Inflammatory macrophage (primary cell): ENCODE results near the gene A4GNT.
"Not testable (repeated sequence)": the region's sequence is repeated elsewhere in the genome, so short reads cannot be mapped to it uniquely, and the experiment has no call there.

Experiments
- DNase-seq, 2 donors: peaks; one replicate each; pipeline ENCODE4 v3.0.0-alpha.2; 2020 to 2022
- total RNA-seq, 18 experiments: gene quantifications; one replicate each; lab custom pipeline; 2026; ENCODE audit warnings: mixed read lengths in 6 of 18, inconsistent platforms in 2 of 18; lab: John Stamatoyannopoulos, UW

A4GNT gene
- total RNA-seq, result 0 to 0.85 (median 0.31) reads per million in 18 experiments

GRCh38 chr3:138132239-138132638, at the start of gene A4GNT:
A4GNT (minus strand) TSS chr3:138132390; CDS start chr3:138131256, 1,134 bp downstream.
- no peak for DNase-seq

GRCh38 chr3:138180375-138181029, 48.3 kb upstream of the A4GNT start:
- DNase-seq, result peak; percentile 21 to 32

DNA sequence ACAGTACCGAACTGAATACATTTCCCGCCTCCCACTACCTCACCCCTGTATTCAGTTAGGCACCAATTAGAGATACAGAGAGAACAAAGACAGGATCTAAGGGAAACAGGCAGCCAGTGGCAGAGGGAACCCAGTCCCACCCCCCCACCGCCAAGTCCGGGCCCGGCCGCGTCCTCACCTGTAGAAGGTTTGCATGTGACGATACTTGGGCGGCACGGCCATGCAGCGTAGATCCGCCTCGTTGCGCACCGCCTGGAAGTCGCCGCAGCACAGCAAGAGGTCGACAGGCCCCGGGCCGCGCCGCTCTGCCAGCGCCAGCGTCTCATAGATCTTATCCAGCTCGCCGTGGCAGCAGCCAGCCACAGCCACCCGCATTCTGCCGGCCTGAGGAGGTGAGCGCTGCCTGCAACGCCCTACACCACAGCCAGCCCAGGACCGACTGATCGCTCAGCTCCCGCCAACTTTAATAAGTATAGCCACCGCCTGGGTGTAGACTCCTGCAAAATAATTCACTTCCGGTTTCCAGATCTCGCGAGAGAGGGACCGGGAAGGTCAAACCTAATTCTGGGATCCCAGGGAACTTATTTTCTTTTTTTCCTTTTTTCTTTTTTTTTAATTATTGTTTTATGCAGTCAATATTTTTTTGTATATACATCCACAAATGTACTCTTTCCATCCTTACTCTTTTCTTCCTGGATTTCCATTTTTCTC, 42.4 kb upstream of the A4GNT start, which contains the start of gene DBR1:
Gene DBR1 (minus strand): TSS at position 501 of the 711 bp plus-strand sequence. CDS start 126 bp downstream, at position 375.
- DNase-seq, result peak; percentile 85 to 89

DNA sequence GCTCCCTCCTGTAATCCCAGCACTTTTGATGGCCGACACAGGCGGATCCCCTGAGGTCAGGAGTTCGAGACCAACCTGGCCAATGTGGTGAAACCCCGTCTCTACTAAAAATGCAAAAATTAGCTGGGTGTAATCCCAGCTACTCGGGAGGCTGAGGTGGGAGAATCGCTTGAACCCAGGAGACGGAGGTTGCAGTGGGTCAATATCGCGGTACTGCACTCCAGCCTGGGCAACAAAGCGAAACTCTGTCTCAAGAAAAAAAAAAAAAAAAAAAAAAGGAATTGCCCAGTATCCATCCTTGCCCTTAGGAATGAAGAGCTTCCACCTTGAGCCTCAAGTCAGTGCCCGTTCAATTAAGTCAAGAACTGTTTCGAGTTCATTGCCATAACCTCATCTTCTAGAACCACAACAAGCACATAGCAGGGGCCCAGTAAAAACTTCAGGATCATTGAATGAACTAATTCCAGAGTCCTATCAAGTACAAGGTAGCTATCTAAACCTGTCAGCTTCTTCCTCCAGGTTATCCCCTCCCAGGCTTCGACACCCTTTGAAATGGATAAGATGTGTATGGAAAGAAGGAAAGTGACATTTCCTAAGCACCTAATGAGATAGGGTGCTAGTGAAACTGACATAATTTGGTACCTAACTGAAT, 41.7 kb upstream of the A4GNT start:
- DNase-seq, result no peak

DNA sequence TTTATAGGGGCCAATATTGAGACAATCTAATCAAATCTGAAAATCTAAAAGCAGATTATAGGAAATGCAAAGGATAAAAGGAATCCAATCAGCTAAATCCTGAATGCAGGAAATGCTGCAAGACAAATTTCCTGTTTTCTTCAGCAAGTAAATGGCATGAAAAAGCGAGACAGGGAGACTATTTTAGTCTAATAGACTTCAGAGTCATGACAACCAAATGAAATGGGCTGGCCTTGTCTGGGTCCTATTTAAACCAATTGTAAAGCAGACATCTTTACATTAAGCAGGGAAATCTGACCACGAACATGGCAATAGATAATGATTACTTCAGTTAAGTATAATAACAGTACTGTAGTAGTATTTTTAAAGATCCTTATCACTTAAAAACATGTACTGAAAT, 40.4 kb upstream of the A4GNT start:
- DNase-seq, result no peak

GRCh38 chr3:138165061-138165460, 32.9 kb upstream of the A4GNT start:
- DNase-seq, result no peak

GRCh38 chr3:138157743-138158142, 25.6 kb upstream of the A4GNT start:
- no peak for DNase-seq

DNA sequence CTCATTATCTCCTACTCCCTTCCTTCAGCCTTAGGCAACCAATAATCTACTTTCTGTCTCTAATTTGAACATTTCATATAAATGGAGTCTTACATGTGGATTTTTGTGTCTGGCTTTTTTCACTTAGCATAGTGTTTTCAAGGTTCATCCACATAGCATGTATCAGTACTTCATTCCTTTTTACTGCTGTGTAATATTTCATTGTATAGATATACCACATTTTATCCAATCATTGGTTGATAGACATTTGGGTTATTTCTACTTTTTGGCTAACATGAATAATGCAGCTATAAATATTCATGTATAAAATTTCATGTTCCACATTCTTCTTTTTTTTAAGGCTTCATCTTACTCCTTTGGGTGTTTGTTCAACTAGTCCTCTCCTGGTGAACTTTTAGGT, 22.3 kb upstream of the A4GNT start:
- DNase-seq, result no peak

- DNase-seq, result peak; percentile 35 to 39
Measured at GRCh38 chr3:138148503-138148902, 16.3 kb upstream of the A4GNT start.

DNA sequence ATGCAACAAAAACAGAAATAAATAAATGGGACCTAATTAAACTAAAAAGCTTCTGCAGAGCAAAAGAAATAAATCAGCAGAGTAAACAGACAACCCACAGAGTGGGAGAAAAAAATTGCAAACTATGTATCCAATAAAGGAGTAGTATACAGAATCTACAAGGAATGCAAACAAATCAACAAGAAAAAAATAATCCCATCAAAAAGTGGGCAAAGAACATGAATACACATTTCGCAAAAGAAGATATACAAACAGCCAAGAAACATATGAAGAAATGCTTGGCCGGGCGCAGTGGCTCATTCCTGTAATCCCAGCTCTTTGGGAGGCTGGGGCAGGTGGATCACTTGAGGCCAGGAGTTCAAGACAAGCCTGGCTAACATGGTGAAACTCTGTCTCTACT, 10.0 kb upstream of the A4GNT start:
- not testable (repeated sequence) for DNase-seq

- no peak for DNase-seq
Measured at GRCh38 chr3:138140940-138141339, 8.8 kb upstream of the A4GNT start.

DNA sequence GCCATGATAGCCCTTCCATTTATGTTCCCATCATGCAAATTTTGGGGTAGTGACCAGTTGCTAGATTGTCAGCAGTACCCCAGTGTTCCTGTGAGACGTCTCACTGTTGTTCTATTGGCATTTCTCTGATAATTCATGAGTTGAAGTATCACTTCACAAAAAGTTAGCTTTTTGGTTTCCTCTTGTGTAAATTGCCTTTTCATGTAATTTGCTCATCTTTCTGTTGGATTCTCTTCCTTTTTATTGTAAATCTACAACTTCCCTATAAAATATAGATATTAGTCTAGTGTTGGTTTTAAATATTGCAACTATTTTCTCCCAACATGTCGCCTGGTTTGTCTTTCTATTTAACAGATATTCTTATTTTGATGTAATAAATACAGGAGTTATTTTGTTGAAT, 7.5 kb upstream of the A4GNT start:
- peak in 1 of 2 donors; percentile 78 for DNase-seq

DNA sequence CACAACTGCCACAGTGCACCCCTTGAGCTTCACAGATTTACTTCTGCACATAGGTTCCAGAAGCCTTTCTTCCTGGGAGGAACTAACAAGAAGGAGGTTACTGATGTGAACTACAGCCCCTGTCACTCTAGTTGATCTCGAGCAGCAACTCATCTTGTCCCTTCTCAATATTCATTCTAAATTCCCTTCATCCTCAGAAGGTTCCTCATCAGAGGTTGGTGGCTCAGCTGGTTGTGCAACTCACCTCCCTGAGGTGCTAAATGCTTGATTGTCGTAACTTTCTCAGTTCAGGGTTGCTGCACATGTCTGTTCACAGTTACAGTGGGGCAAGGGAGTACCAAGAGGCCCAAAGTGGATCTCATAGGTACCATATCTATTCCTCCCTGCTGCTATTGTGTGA, 5.7 kb upstream of the A4GNT start:
- peak; percentile 29 to 51 for DNase-seq

DNA sequence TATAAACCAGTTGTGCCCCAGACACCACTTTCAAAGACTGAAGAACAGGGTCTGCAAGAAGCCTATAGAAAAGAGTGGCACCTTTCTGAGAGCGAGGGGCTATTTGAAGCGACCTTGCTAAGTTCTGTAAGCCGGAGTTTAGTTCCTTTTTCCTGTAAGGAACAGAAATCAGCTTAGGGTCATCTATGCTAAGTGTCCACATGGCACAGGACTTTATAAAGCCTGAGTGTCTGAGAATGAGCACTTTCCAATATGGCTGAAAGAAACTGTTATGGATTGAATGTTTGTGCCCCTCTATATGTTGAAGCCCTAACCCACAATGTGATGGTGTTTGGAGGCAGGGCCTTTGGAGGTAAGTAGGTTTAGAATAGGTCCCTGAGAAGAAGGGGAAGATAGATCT, 4.0 kb upstream of the A4GNT start:
- DNase-seq, result peak; percentile 64 to 80

- no peak for DNase-seq
Measured at GRCh38 chr3:138135833-138136194, 3.6 kb upstream of the A4GNT start.

- peak; percentile 56 to 87 for DNase-seq
Measured at GRCh38 chr3:138135146-138135832, 3.1 kb upstream of the A4GNT start.

DNA sequence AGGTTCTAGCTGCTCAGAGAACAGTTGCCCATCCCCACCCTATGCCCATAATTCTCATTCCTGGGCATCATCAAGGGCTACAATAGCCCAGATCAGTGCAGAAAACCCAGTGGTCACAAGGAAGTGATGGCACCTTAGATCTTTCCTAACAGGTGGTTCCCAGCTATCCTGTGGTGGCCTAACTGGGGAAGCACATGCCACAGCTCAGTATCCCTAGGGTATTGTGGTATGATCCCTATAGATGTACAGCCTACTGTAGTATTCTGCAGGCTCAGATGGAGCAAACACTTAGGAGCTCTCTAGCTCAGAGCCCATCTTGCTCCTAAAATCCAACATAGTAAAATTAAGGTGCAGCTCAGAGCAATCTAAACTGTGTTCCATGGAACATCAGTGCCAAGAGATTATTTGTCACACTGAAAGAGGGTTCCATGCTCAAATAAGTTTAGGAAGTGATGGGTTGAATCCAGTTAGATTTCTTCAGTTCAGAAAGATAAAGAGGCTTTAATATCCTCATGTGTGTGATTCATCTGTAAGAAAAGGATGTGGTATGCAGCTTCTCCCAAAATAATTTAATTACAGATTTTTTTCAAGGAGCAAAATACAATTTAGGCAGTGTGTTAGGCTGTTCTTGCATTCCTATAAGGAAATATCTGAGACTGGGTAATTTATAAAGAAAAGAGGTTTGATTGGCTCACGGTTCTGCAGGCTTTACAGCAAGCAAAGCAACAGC, 4.4 kb downstream of the A4GNT start:
- DNase-seq, result no peak

GRCh38 chr3:138125548-138126221, 6.5 kb downstream of the A4GNT start:
- peak; percentile 96 for DNase-seq

DNA sequence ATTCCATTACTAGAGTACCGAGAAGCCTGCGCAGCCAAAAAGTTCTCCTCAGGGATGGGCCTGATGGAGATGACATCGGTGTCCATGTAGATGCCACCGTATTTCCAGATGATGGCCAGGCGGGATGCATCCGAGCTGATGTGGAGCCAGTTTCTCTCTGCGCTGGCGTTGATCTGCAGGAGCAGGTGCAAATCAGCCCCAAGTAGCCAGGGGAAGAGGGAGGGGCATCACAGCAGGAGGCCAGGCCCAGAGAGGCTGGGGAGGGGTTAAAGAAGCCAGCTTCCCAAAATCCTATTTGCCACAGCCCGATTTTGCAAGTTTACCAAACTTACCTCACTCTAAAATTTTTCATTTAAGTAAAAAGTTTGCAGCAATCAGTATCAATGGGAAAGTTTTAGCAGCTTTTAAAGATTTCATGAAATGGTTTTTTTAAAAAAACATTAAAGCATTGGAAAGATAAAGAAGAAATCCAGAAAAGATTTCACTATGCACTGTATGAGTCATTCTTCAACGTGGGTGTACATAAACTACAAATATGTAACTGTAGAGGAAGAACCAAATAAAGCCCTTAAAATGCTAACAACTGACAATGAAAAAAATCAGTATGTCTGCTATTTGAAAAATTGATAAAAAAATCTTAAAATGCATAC, 7.4 kb downstream of the A4GNT start:
- DNase-seq, result peak; percentile 78 to 81

GRCh38 chr3:138124188-138124587, 8.0 kb downstream of the A4GNT start:
- DNase-seq, result peak; percentile 70 to 74

DNA sequence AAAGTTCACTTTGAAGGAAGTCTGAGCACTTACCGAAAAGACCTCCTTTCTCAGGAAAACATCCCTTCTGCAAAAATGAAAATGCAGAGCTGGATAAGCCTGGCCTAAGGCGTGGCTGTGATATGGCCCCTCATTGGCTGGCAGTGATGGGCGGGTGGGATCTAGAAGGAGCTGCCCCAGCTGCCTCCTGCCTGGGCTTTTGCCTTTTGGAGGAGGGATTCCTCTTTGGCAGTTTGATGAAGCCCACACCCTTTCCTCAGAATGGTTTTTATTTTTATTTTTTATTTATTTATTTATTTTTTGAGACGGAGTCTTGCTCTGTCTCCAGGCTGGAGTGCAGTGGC, 12.8 kb downstream of the A4GNT start:
- no peak for DNase-seq
